Sigmoid colon (tissue), 4 donors: ENCODE measurements around the gene MICOS13.

Experiments used
- CTCF ChIP-seq, 4 experiments: fragments of 450-650 bp in 3 of 4; fragments of 200-600 bp in 1 of 4; IDR thresholded peaks; one replicate each; pipeline ENCODE4 v1.5.1; 2016 to 2019; ENCODE audit warnings: antibody characterized with exemption in 4 of 4, mild to moderate bottlenecking in 3 of 4, moderate library complexity in 2 of 4
- EP300 ChIP-seq, 4 donors: sonication (generic); formaldehyde crosslinking; IDR thresholded peaks; one replicate each; pipeline ENCODE4 v1.6.1; 2017; ENCODE audit warnings: antibody characterized with exemption in 4 of 4
- POLR2A ChIP-seq, 2 donors: fragments of 450-650 bp; IDR thresholded peaks; one replicate each; pipeline ENCODE4 v1.6.1; 2016; ENCODE audit warnings: antibody characterized with exemption in 2 of 2, mild to moderate bottlenecking in 2 of 2, moderate library complexity in 2 of 2
- POLR2AphosphoS5 ChIP-seq, 4 donors: sonication (generic); formaldehyde crosslinking; IDR thresholded peaks; one replicate each; pipeline ENCODE4 v1.6.1; 2017; ENCODE audit warnings: antibody characterized with exemption in 4 of 4

- TF ChIP-seq CTCF (IDR thresholded peaks at IDR 0.05) (no peak), POLR2A (IDR thresholded peaks at IDR 0.05) (no peak), POLR2AphosphoS5 (IDR thresholded peaks at IDR 0.05) (no peak), EP300 (IDR thresholded peaks at IDR 0.05) (no peak)
Observed at GRCh38 chr19:5676105-5676771, 4.1 kb downstream of the MICOS13 start.
